HCT116 (cell line): ENCODE measurements around the gene HAO2. TPM values are rescaled to one million over a fixed set of nuclear protein-coding genes. Genes with fewer than 3 reads are reported as not detected.

Experiments used
- CEBPB ChIP-seq: IDR thresholded peaks from 2 replicates; pipeline ENCODE4 v1.6.1; 2012; ENCODE audit warnings: low read depth
- FOSL1 ChIP-seq: IDR thresholded peaks from 2 replicates; pipeline ENCODE4 v1.6.1; 2012; ENCODE audit warnings: low read depth
- POLR2A ChIP-seq: IDR thresholded peaks from 2 replicates; pipeline ENCODE4 v1.7.0; 2011; ENCODE audit warnings: borderline replicate concordance; ENCODE audit not compliant: insufficient read depth, insufficient read length; ENCODE audit errors: extremely low read depth
- POLR2AphosphoS5 ChIP-seq: IDR thresholded peaks from 2 replicates; pipeline ENCODE4 v1.6.1; 2011; ENCODE audit warnings: mild to moderate bottlenecking, low read depth, low read length, moderate library complexity
- SRF ChIP-seq: IDR thresholded peaks from 2 replicates; pipeline ENCODE4 v1.6.1; 2012; ENCODE audit warnings: low read depth
- TCF7L2 ChIP-seq: IDR thresholded peaks from 2 replicates; pipeline ENCODE4 v1.7.0; 2011; ENCODE audit warnings: borderline replicate concordance, inconsistent platforms; ENCODE audit not compliant: insufficient read depth, insufficient read length; ENCODE audit errors: extremely low read depth
- ZNF274 ChIP-seq: fragments of 200-500 bp; sonication (Bioruptor generic); IDR thresholded peaks from 2 replicates; pipeline ENCODE4 v1.6.1; 2014; ENCODE audit warnings: mild to moderate bottlenecking, low read depth, low read length, inconsistent platforms
- total RNA-seq: library from RNA; stranded (reverse); gene quantifications from one replicate; pipeline ENCODE4 v1.2.1, GENCODE V29; 2021; ENCODE audit not compliant: unreplicated experiment
- TF ChIP-seq, protein P1 (sequence below), 3 experiments: fragments of 200-600 bp in 1 of 3; sonication (generic) in 1 of 3; IDR thresholded peaks in 2 of 3; conservative IDR thresholded peaks in 1 of 3; 2 replicates each; pipeline ENCODE4 v1.5.1; 2012 to 2017; ENCODE audit warnings: low read depth in 2 of 3, low read length in 2 of 3, antibody characterized with exemption in 1 of 3, borderline replicate concordance in 1 of 3, control low read depth in 1 of 3, mild to moderate bottlenecking in 1 of 3, mixed read lengths in 1 of 3, mixed run types in 1 of 3, moderate library complexity in 1 of 3; ENCODE audit not compliant: insufficient read depth in 1 of 3
- TF ChIP-seq, protein P2 (sequence below): IDR thresholded peaks from 2 replicates; pipeline ENCODE4 v1.6.1; 2012
- TF ChIP-seq, protein P3 (sequence below): IDR thresholded peaks from 2 replicates; pipeline ENCODE4 v1.6.1; 2012; ENCODE audit warnings: low read depth

Gene HAO2
- total RNA-seq, 1 experiment from 2014 or later: not detected

DNA sequence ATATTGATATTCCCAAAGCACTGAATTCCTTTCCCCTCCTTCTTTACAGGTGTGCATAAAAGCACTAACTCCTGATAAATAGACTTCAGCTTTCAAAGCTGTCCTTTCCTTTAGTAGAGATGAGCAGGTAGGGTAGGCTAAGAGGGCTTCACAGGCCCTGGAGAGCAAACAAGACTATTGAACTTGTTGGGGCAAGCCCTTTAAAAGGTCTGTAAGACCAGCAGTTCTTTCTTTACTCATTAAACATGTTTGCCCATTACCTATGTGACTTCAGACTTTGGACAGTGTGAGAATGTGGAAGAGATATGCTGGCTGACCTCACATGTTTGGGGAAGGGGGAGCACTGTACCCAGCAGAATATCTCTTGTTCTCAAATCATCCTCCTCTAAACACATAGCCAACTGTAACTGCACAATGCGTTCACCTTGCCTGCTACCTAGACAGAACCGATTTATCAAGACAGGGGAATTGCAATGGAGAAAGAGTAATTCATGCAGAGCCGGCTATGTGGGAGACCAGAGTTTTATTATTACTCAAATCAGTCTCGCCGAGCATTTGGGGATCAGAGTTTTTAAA is 27.1 kb upstream of the HAO2 start (continued):
- TF ChIP-seq, protein P1, sequence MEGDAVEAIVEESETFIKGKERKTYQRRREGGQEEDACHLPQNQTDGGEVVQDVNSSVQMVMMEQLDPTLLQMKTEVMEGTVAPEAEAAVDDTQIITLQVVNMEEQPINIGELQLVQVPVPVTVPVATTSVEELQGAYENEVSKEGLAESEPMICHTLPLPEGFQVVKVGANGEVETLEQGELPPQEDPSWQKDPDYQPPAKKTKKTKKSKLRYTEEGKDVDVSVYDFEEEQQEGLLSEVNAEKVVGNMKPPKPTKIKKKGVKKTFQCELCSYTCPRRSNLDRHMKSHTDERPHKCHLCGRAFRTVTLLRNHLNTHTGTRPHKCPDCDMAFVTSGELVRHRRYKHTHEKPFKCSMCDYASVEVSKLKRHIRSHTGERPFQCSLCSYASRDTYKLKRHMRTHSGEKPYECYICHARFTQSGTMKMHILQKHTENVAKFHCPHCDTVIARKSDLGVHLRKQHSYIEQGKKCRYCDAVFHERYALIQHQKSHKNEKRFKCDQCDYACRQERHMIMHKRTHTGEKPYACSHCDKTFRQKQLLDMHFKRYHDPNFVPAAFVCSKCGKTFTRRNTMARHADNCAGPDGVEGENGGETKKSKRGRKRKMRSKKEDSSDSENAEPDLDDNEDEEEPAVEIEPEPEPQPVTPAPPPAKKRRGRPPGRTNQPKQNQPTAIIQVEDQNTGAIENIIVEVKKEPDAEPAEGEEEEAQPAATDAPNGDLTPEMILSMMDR (IDR thresholded peaks at IDR 0.05 in 2 of 3, conservative IDR thresholded peaks at IDR 0.05 in 1 of 3; ENCODE audit: borderline replicate concordance in 1 of 3, insufficient read depth in 1 of 3, low read depth in 2 of 3, low read length in 2 of 3): no peak
- TF ChIP-seq SRF (no peak), CEBPB (no peak), POLR2A (no peak), TCF7L2 (no peak), ZNF274 (no peak), POLR2AphosphoS5 (no peak), FOSL1 (no peak)
- TF ChIP-seq, protein P2, sequence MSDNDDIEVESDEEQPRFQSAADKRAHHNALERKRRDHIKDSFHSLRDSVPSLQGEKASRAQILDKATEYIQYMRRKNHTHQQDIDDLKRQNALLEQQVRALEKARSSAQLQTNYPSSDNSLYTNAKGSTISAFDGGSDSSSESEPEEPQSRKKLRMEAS: no peak
- TF ChIP-seq, protein P3, sequence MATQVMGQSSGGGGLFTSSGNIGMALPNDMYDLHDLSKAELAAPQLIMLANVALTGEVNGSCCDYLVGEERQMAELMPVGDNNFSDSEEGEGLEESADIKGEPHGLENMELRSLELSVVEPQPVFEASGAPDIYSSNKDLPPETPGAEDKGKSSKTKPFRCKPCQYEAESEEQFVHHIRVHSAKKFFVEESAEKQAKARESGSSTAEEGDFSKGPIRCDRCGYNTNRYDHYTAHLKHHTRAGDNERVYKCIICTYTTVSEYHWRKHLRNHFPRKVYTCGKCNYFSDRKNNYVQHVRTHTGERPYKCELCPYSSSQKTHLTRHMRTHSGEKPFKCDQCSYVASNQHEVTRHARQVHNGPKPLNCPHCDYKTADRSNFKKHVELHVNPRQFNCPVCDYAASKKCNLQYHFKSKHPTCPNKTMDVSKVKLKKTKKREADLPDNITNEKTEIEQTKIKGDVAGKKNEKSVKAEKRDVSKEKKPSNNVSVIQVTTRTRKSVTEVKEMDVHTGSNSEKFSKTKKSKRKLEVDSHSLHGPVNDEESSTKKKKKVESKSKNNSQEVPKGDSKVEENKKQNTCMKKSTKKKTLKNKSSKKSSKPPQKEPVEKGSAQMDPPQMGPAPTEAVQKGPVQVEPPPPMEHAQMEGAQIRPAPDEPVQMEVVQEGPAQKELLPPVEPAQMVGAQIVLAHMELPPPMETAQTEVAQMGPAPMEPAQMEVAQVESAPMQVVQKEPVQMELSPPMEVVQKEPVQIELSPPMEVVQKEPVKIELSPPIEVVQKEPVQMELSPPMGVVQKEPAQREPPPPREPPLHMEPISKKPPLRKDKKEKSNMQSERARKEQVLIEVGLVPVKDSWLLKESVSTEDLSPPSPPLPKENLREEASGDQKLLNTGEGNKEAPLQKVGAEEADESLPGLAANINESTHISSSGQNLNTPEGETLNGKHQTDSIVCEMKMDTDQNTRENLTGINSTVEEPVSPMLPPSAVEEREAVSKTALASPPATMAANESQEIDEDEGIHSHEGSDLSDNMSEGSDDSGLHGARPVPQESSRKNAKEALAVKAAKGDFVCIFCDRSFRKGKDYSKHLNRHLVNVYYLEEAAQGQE: no peak
